H1 (cell line): Measurements from ENCODE around the gene ARSK. TPM values are rescaled to one million over a fixed set of nuclear protein-coding genes. Genes with fewer than 3 reads are reported as not detected.

ENCODE experiments used
- CTCF ChIA-PET: fragments of 300-600 bp; sonication (Branson Sonifier 250); formaldehyde crosslinking; loops from one replicate; lab custom pipeline; 2021; ENCODE audit not compliant: partially characterized antibody; lab: Charles Lee
- POLR2A ChIA-PET: fragments of 300-600 bp; sonication (Branson Sonifier 250); formaldehyde crosslinking; loops from one replicate; lab custom pipeline; 2021; ENCODE audit warnings: inconsistent platforms; ENCODE audit not compliant: partially characterized antibody; lab: Charles Lee
- DNase-seq, 2 experiments: peaks; one replicate each; pipeline versions ENCODE4 v3.0.0 to v3.0.0-alpha.2; 2010 to 2022; ENCODE audit warnings: low spot score in 2 of 2, low read depth in 1 of 2, mixed read lengths in 1 of 2
- FAIRE-seq: peaks from 2 replicates; lab custom pipeline; 2011; peaks lifted over from hg19 to GRCh38; lab: Jason Lieb, UNC
- H2AFZ ChIP-seq: 2 replicates; pipeline ENCODE4 v1.8.1; 2012; ENCODE audit warnings: low read length, inconsistent platforms
- H2AK5ac ChIP-seq: 2 replicates; pipeline ENCODE4 v1.6.1; 2013; ENCODE audit warnings: low read depth, low read length
- H2BK120ac ChIP-seq: replicated peaks from 2 replicates; pipeline ENCODE3; 2013; ENCODE audit warnings: low read depth, low read length, inconsistent platforms
- H2BK12ac ChIP-seq: 2 replicates; pipeline ENCODE4 v1.6.1; 2013; ENCODE audit warnings: low read depth, low read length
- H2BK15ac ChIP-seq: 2 replicates; pipeline ENCODE4 v1.6.1; 2013; ENCODE audit warnings: low read length
- H2BK20ac ChIP-seq: 2 replicates; pipeline ENCODE4 v1.6.1; 2013; ENCODE audit warnings: low read length
- H2BK5ac ChIP-seq: 2 replicates; pipeline ENCODE4 v1.6.1; 2013; ENCODE audit warnings: low read depth, low read length
- H3K14ac ChIP-seq: 2 replicates; pipeline ENCODE4 v1.6.1; 2013; ENCODE audit warnings: inconsistent platforms; ENCODE audit not compliant: insufficient read length
- H3K18ac ChIP-seq: 2 replicates; pipeline ENCODE4 v1.6.1; 2013; ENCODE audit warnings: low read length; ENCODE audit errors: extremely low read depth
- H3K23ac ChIP-seq: 2 replicates; pipeline ENCODE4 v1.6.1; 2013; ENCODE audit warnings: inconsistent platforms; ENCODE audit not compliant: insufficient read length
- H3K23me2 ChIP-seq: 2 replicates; pipeline ENCODE4 v1.6.1; 2013; ENCODE audit warnings: low read depth, low read length
- H3K27ac ChIP-seq: 2 replicates; pipeline ENCODE4 v1.6.1; 2011; ENCODE audit warnings: low read depth, low read length, inconsistent platforms
- H3K27me3 ChIP-seq, 4 experiments: replicated peaks in 1 of 4; 1 replicate in 1 of 4; 2 replicates in 3 of 4; pipeline versions ENCODE4 v1.6.1 to v1.8.1; 2011 to 2013; ENCODE audit warnings: low read length in 3 of 4, mild to moderate bottlenecking in 3 of 4, inconsistent platforms in 2 of 4, mixed read lengths in 2 of 4, moderate library complexity in 1 of 4; ENCODE audit not compliant: control insufficient read depth in 3 of 4, insufficient read depth in 3 of 4; ENCODE audit errors: extremely low read depth in 1 of 4
- H3K36me3 ChIP-seq, 4 experiments: 2 replicates each; pipeline versions ENCODE4 v1.6.1 to v1.8.1; 2011 to 2013; ENCODE audit warnings: mild to moderate bottlenecking in 4 of 4, low read length in 3 of 4, moderate library complexity in 2 of 4, control low read depth in 1 of 4, inconsistent platforms in 1 of 4; ENCODE audit not compliant: insufficient read depth in 4 of 4, control insufficient read depth in 2 of 4
- H3K4ac ChIP-seq: replicated peaks from 2 replicates; pipeline ENCODE3; 2013; ENCODE audit warnings: low read length, low read depth, mixed read lengths, inconsistent platforms; ENCODE audit not compliant: insufficient read length
- H3K4me1 ChIP-seq, 4 experiments: replicated peaks in 1 of 4; 1 replicate in 1 of 4; 2 replicates in 3 of 4; pipeline versions ENCODE4 v1.6.1 to v1.8.1; 2011 to 2013; ENCODE audit warnings: low read length in 3 of 4, inconsistent platforms in 2 of 4, mixed read lengths in 1 of 4; ENCODE audit not compliant: insufficient read depth in 4 of 4, control insufficient read depth in 3 of 4
- H3K4me2 ChIP-seq, 2 experiments: 2 replicates each; pipeline versions ENCODE4 v1.6.1 to v1.8.1; 2011 to 2013; ENCODE audit warnings: low read depth in 2 of 2, low read length in 2 of 2, control low read depth in 1 of 2, inconsistent platforms in 1 of 2, mild to moderate bottlenecking in 1 of 2; ENCODE audit not compliant: insufficient read depth in 1 of 2
- H3K4me3 ChIP-seq, 4 experiments: fragments of 200-600, 300-600 bp in 1 of 4; sonication (generic), shearing (Covaris generic), sonication (Bioruptor Twin) in 1 of 4; 2 replicates each; pipeline versions ENCODE4 v1.5.1 to v1.8.1; 2011 to 2016; ENCODE audit warnings: low read length in 4 of 4, low read depth in 3 of 4, control low read depth in 2 of 4, inconsistent platforms in 2 of 4, mild to moderate bottlenecking in 2 of 4, mixed read lengths in 1 of 4, moderate library complexity in 1 of 4; ENCODE audit not compliant: insufficient read depth in 2 of 4; ENCODE audit errors: extremely low read depth in 1 of 4
- H3K56ac ChIP-seq: replicated peaks from 2 replicates; pipeline ENCODE3; 2013; ENCODE audit warnings: low read depth, mild to moderate bottlenecking, mixed read lengths, low read length, inconsistent platforms; ENCODE audit not compliant: insufficient read length
- H3K79me1 ChIP-seq: 2 replicates; pipeline ENCODE4 v1.6.1; 2013; ENCODE audit warnings: low read depth, low read length, control low read depth
- H3K79me2 ChIP-seq, 2 experiments: 2 replicates each; pipeline versions ENCODE4 v1.6.1 to v1.8.1; 2012 to 2013; ENCODE audit warnings: low read length in 2 of 2, mild to moderate bottlenecking in 2 of 2, inconsistent platforms in 1 of 2; ENCODE audit not compliant: insufficient read depth in 2 of 2, control insufficient read depth in 1 of 2
- H3K9ac ChIP-seq, 4 experiments: replicated peaks in 1 of 4; 1 replicate in 1 of 4; 2 replicates in 3 of 4; pipeline versions ENCODE4 v1.6.1 to v1.8.1; 2011 to 2013; ENCODE audit warnings: low read depth in 3 of 4, low read length in 3 of 4, control low read depth in 2 of 4, mild to moderate bottlenecking in 2 of 4, moderate library complexity in 2 of 4, inconsistent platforms in 1 of 4; ENCODE audit errors: extremely low read depth in 1 of 4
- H3K9me3 ChIP-seq, 2 experiments: 2 replicates each; pipeline versions ENCODE4 v1.6.1 to v1.8.1; 2012 to 2013; ENCODE audit warnings: mild to moderate bottlenecking in 2 of 2, moderate library complexity in 2 of 2, control low read depth in 1 of 2, inconsistent platforms in 1 of 2, low read depth in 1 of 2, low read length in 1 of 2, mixed read lengths in 1 of 2; ENCODE audit not compliant: insufficient read depth in 2 of 2
- H4K20me1 ChIP-seq, 2 experiments: replicated peaks in 1 of 2; 2 replicates each; pipeline versions ENCODE3 to v1.8.1; 2011 to 2013; ENCODE audit warnings: inconsistent platforms in 2 of 2, low read length in 2 of 2, mild to moderate bottlenecking in 1 of 2; ENCODE audit not compliant: insufficient read depth in 2 of 2, control insufficient read depth in 1 of 2
- H4K5ac ChIP-seq: 2 replicates; pipeline ENCODE4 v1.6.1; 2013; ENCODE audit warnings: low read length, low read depth, mixed read lengths, inconsistent platforms; ENCODE audit not compliant: insufficient read length
- H4K8ac ChIP-seq: 2 replicates; pipeline ENCODE4 v1.8.0; 2013; ENCODE audit warnings: mild to moderate bottlenecking, moderate library complexity, low read length, inconsistent platforms; ENCODE audit not compliant: insufficient read depth; ENCODE audit errors: extremely low read depth
- H4K91ac ChIP-seq: replicated peaks from 2 replicates; pipeline ENCODE3; 2013; ENCODE audit warnings: low read length, mixed read lengths, inconsistent platforms; ENCODE audit not compliant: insufficient read length
- CHD1 ChIP-seq: IDR thresholded peaks from 2 replicates; pipeline ENCODE4 v1.6.1; 2012; ENCODE audit warnings: low read depth, low read length, improper control_type of control experiment
- MAFK ChIP-seq: IDR thresholded peaks from 2 replicates; pipeline ENCODE4 v1.6.1; 2012; ENCODE audit warnings: low read depth, mild to moderate bottlenecking, improper control_type of control experiment, low read length
- NRF1 ChIP-seq: IDR thresholded peaks from 2 replicates; pipeline ENCODE4 v1.6.1; 2011; ENCODE audit warnings: mild to moderate bottlenecking, low read depth, low read length, improper control_type of control experiment
- SP1 ChIP-seq: IDR thresholded peaks from 2 replicates; pipeline ENCODE4 v1.6.1; 2011; ENCODE audit warnings: low read depth, low read length
- SUZ12 ChIP-seq: fragments of 200-600 bp; sonication (generic); IDR thresholded peaks from 2 replicates; pipeline ENCODE4 v1.6.1; 2012; ENCODE audit warnings: mild to moderate bottlenecking, inconsistent platforms, low read length, moderate library complexity, mixed read lengths
- WGBS, 2 experiments: shearing (Covaris generic) in 1 of 2; methylation state at CpG; one replicate each; pipeline versions ENCODE4 v1.1.6 to v1.1.7; 2013 to 2015; ENCODE audit warnings: low lambda C conversion rate in 2 of 2, mixed read lengths in 2 of 2, inconsistent platforms in 1 of 2, low coverage in 1 of 2, missing lambda C conversion rate in 1 of 2; ENCODE audit not compliant: insufficient replicate concordance in 2 of 2, insufficient coverage in 1 of 2, insufficient read length in 1 of 2; ENCODE audit errors: extremely low coverage in 1 of 2, missing lambda C conversion rate in 1 of 2; 5-methylcytosine and 5-hydroxymethylcytosine counted together
- polyA plus RNA-seq, 7 experiments: library from polyadenylated mRNA; depleted of rRNA in 3 of 7; stranded (reverse) in 5 of 7; unstranded in 2 of 7; fragments of >200 nt in 5 of 7; fragments of 200-250 nt in 2 of 7; gene quantifications; 1 replicate in 5 of 7; 2 replicates in 1 of 7; 4 replicates in 1 of 7; pipeline versions ENCODE4 v1.2.1 to v1.2.3, GENCODE V29; 2011 to 2013; ENCODE audit warnings: missing spikeins in 2 of 7, mixed read lengths in 2 of 7
- total RNA-seq: library from RNA; stranded (reverse); fragmentation: NEBNext Ultra II Directional; extraction: Animal tissue kit (Norgen Biotek cat#: 25700); gene quantifications from 2 replicates; pipeline ENCODE4 v1.2.1, GENCODE V29; 2021

Gene ARSK
- total and polyA plus RNA-seq, 2 of the 8 experiments (the other 6 are each of a cell fraction or from before 2014, with no cell fraction given): 8.4 to 14.1 TPM

DNA sequence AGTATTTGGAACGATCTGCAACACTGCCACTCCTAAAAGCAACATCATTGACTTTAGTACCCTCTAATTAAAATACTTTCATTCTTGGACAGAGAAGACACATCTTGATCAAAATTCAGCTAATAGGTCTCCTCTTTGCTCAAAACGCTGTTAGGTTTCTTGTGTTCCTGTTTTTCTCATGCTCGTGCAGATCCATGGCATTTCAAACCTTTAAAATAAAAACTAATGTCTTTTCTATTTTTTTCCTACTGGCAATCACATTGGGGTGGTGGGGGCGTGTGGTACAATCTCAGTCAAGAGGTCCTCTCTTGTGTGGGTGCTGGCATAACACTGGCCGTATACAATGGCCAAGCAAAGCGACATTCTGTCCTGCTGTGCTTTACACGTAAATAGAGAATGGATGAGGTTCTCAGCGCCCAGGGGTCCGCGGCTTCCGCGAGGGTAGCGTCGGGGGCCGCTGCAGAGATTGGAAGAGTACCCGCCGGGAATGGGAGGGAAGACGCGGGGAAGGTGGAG, 64.7 kb downstream of the ARSK start:
- no peaks in the 10 kb centered on the region for H3K79me1 ChIP-seq
- H3K9ac ChIP-seq: no peak overlapping the region
- H3K23me2 ChIP-seq: peaks cover 15% of the 10 kb centered on the region
- H4K5ac ChIP-seq: no peak overlapping the region
- no peak overlapping the region for H3K56ac ChIP-seq
- H3K79me2 ChIP-seq: no peaks in the 10 kb centered on the region
- no peak overlapping the region for H2AK5ac ChIP-seq
- H2BK20ac ChIP-seq: no peak overlapping the region
- H3K27ac ChIP-seq: no peak overlapping the region
- peaks cover 10 to 49% (median 39%) of the 10 kb centered on the region in 4 experiments for H3K27me3 ChIP-seq
- H3K4me2 ChIP-seq: peak overlapping the region; percentile 91 to 95
- no peak overlapping the region for H2BK15ac ChIP-seq
- peaks cover 6 to 13% (median 9%) of the 10 kb centered on the region in 4 experiments for H3K4me1 ChIP-seq
- no peak overlapping the region for H3K23ac ChIP-seq
- no peak overlapping the region for H4K91ac ChIP-seq
- TF ChIP-seq SP1: no peak
- TF ChIP-seq NRF1: no peak
- TF ChIP-seq SUZ12: no peak
- no peak for TF ChIP-seq MAFK
- no peak for TF ChIP-seq CHD1
- no peaks in the 10 kb centered on the region for H4K20me1 ChIP-seq
- no peak overlapping the region for H4K8ac ChIP-seq
- H2BK12ac ChIP-seq: no peak overlapping the region
- no peak for DNase-seq
- H2BK120ac ChIP-seq: no peak overlapping the region
- H3K36me3 ChIP-seq: no peaks in the 10 kb centered on the region
- ChIA-PET CTCF (interaction anchor here (1.2 kb wide), 1 partner anchor 228 kb away, joined by 3 read pairs; no protein-coding TSS in a partner anchor), POLR2A (no interaction called here)
- H3K18ac ChIP-seq: peak overlapping the region; percentile 15; the same call in 1 of the 2 replicates
- peak overlapping the region; percentile 28 to 60 (median 40); a peak in 7 of 8 replicates for H3K4me3 ChIP-seq
- H3K4ac ChIP-seq: no peak overlapping the region
- H2BK5ac ChIP-seq: no peak overlapping the region
- H3K14ac ChIP-seq: no peak overlapping the region
- H3K9me3 ChIP-seq: no peaks in the 10 kb centered on the region
- 12% methylated on average over 19 of the region's 19 CpGs; no CpG with 5 or more reads in 1 of the 2 experiments for whole genome bisulfite sequencing, 2 experiments
- no peak for FAIRE-seq
- H2AFZ ChIP-seq: 0 out of 2 replicates have a peak overlapping the region, but pooled peaks have one; percentile 62
